Lower leg skin (tissue), 4 donors: Measurements from ENCODE around the gene FUT8. TPM values are rescaled to one million over a fixed set of nuclear protein-coding genes. Genes with fewer than 3 reads are reported as not detected.
"Not testable (repeated sequence)": the region's sequence is repeated elsewhere in the genome, so short reads cannot be mapped to it uniquely, and the experiment has no call there.

Source experiments
- DNase-seq, 2 donors: peaks; one replicate each; pipeline ENCODE4 v3.0.0-alpha.2; 2019; ENCODE audit warnings: low spot score in 2 of 2
- H3K4me3 ChIP-seq: fragments of 200-600 bp; sonication (generic); 2 replicates; pipeline ENCODE4 v1.5.1; 2017; ENCODE audit warnings: mild to moderate bottlenecking, low read depth; ENCODE audit not compliant: poor library complexity, severe bottlenecking
- POLR2A ChIP-seq, 2 donors: fragments of 450-650 bp; IDR thresholded peaks; one replicate each; pipeline ENCODE4 v1.6.1; 2016 to 2017; ENCODE audit warnings: antibody characterized with exemption in 2 of 2, mild to moderate bottlenecking in 1 of 2, moderate library complexity in 1 of 2
- WGBS, 2 donors: methylation state at CpG; one replicate each; pipeline ENCODE4 v1.1.5; 2018; 5-methylcytosine and 5-hydroxymethylcytosine counted together
- intact Hi-C: fragments of 100-400 bp; cut with DNase I; formaldehyde crosslinking; loops from one replicate; pipeline ENCODE4 v1.15.0; 2023; ENCODE audit warnings: low total_unique reads
- total RNA-seq, 4 donors: library from RNA; depleted of rRNA; stranded (reverse); fragments of >200 nt; gene quantifications; one replicate each; pipeline ENCODE4 v1.1.0, GENCODE V29; 2016
- TF ChIP-seq, protein P1 (sequence below), 3 donors: fragments of 450-650 bp; IDR thresholded peaks; one replicate each; pipeline ENCODE4 v1.5.1; 2016; ENCODE audit warnings: antibody characterized with exemption in 3 of 3, mild to moderate bottlenecking in 3 of 3, moderate library complexity in 2 of 3

FUT8 gene
- total RNA-seq, 4 donors from 2014 or later = 17.9 to 28.0 (median 25.2) TPM

DNA sequence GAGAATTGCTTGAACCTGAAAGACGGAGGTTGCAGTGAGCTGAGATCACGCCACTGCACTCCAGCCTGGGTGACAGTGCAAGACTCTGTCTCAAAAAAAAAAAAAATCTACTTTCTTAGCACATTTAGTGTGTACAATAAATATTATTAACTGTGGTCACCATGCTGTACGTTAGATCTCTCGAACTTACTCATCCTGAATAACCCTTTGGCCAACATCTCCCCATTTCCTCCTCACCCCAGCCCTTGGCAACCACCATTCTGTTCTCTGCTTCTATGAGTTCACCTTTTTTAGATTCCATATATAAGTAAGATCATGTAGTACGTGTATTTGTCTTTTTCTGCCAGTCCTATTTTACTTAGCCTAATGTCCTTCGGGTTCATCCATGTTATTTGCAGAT, 13.4 kb downstream of the FUT8 start:
- 92 to 96% methylated on average over 6 of the region's 6 CpGs for WGBS, 2 donors
- intact Hi-C loops = no loop called here
- no peak overlapping the region for H3K4me3 ChIP-seq
- no peak for DNase-seq
- no peak for TF ChIP-seq POLR2A (IDR thresholded peaks at IDR 0.05)
- TF ChIP-seq, protein P1, sequence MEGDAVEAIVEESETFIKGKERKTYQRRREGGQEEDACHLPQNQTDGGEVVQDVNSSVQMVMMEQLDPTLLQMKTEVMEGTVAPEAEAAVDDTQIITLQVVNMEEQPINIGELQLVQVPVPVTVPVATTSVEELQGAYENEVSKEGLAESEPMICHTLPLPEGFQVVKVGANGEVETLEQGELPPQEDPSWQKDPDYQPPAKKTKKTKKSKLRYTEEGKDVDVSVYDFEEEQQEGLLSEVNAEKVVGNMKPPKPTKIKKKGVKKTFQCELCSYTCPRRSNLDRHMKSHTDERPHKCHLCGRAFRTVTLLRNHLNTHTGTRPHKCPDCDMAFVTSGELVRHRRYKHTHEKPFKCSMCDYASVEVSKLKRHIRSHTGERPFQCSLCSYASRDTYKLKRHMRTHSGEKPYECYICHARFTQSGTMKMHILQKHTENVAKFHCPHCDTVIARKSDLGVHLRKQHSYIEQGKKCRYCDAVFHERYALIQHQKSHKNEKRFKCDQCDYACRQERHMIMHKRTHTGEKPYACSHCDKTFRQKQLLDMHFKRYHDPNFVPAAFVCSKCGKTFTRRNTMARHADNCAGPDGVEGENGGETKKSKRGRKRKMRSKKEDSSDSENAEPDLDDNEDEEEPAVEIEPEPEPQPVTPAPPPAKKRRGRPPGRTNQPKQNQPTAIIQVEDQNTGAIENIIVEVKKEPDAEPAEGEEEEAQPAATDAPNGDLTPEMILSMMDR (IDR thresholded peaks at IDR 0.05) = no peak

DNA sequence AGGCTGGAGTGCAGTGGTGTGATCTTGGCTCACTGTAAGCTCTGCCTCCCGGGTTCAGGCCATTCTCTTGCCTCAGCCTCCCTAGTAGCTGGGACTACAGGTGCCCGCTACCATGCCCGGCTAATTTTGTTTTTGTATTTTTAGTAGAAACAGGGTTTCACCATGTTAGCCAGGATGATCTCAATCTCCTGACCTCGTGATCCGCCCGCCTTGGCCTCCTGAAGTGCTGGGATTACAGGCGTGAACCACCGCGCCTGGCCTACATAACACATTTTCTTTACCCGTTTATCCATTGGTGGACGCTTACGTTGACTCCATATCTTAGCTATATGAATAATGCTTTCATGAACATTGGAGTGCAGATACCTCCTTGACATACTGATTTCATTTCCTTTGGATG, 14.4 kb downstream of the FUT8 start:
- WGBS, 2 donors = 97% methylated on average over 12 of the region's 12 CpGs
- intact Hi-C loops, DNase-seq, H3K4me3 ChIP-seq: not testable (repeated sequence)

DNA sequence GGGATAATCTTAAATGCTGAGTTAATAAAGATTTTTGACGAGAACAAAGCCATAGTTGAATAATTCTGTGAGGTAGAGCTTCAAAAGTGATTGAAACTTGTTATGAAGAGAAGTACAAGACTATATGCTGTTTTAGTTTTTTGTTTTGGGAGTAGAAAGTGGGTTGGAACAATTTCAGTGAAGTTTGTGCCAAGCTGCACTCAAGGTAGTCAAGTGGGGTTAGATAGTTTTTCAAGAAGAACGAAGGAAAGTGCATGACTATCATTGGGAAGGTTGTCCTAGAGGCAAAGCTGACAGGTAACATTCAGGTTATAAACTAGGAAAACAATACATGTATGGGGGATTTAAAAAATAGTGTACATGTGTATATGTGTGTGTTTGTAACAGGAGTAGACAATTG, 16.2 kb downstream of the FUT8 start:
- intact Hi-C loops = no loop called here
- TF ChIP-seq POLR2A (IDR thresholded peaks at IDR 0.05) = no peak
- TF ChIP-seq, protein P1 (IDR thresholded peaks at IDR 0.05) = no peak
- DNase-seq = no peak
- WGBS, 2 donors = 94 to 96% methylated on average over 2 of the region's 2 CpGs
- no peak overlapping the region for H3K4me3 ChIP-seq

DNA sequence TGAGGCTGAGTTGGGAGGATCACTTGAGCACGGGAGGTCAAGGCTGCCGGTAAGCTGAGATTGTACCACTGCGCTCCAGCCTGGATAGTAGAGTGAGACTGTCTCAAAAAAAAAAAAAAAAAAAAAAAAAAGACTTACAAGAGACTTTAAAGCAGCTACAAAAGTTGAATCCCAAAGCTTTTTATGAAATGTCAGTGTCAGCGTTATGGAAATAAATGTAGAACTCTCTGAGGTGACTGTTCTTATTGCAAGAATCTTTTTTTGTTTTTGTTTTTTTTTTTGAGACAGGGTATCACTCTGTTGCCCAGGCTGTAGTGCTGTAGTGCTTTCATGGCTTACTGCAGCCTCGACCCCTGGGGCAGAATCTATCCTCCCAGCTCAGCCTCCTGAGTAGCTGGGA, 17.2 kb downstream of the FUT8 start:
- TF ChIP-seq, protein P1 (IDR thresholded peaks at IDR 0.05) = no peak
- TF ChIP-seq POLR2A (IDR thresholded peaks at IDR 0.05) = no peak
- DNase-seq = no peak
- no peak overlapping the region for H3K4me3 ChIP-seq
- intact Hi-C loops = no loop called here
- WGBS, 2 donors = 100% methylated on average over 5 of the region's 5 CpGs

DNA sequence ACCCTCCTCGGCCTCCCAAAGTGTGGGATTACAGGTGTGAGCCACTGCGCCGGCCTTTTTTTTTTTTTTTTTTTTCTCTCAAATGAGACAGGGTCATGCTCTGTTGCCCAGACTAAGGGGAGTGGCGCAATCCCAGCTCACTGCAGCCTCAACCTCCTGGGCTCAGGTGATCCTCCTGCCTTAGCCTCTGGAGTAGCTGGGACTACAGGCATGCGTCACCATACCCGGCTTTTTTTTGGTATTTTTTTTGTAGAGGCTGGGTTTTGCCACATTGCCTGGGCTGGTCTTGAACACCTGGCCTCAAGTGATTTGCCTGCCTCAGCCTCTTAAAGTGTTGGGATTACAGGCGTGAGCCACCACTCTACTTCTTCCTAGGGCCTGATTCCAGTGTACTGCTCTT, 18.7 kb downstream of the FUT8 start:
- no peak for DNase-seq
- no peak for TF ChIP-seq POLR2A (IDR thresholded peaks at IDR 0.05)
- TF ChIP-seq, protein P1 (IDR thresholded peaks at IDR 0.05) = no peak
- WGBS, 2 donors = 94 to 95% methylated on average over 7 of the region's 7 CpGs
- intact Hi-C loops = no loop called here
- no peak overlapping the region for H3K4me3 ChIP-seq

DNA sequence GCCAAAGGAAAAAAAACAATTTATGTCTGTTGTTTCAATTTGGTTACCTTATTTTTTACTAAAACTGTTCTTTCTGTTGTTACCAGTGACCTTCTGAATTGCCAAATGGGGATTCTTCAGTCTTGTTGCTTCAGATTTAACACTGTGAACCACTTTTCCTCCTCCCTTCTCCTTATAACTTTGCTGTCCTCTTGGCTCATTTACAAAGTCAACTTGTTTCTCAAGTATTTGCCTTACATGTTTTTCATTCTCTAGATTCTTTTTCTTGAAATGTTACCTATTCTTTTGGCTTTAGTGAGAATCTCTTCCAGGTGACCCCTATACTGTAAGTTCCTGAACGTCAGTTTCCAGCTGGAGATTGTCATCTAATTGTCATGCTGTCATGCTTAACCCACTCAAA, 19.4 kb downstream of the FUT8 start:
- no peak overlapping the region for H3K4me3 ChIP-seq
- intact Hi-C loops = no loop called here
- DNase-seq = no peak
- no peak for TF ChIP-seq POLR2A (IDR thresholded peaks at IDR 0.05)
- TF ChIP-seq, protein P1 (IDR thresholded peaks at IDR 0.05) = no peak
- WGBS, 2 donors = 71 to 74% methylated on average over 1 of the region's 1 CpG
